ENCODE data around the gene IQGAP2.
"Not testable (repeated sequence)": the region's sequence is repeated elsewhere in the genome, so short reads cannot be mapped to it uniquely, and the experiment has no call there.

Gene IQGAP2

DNA sequence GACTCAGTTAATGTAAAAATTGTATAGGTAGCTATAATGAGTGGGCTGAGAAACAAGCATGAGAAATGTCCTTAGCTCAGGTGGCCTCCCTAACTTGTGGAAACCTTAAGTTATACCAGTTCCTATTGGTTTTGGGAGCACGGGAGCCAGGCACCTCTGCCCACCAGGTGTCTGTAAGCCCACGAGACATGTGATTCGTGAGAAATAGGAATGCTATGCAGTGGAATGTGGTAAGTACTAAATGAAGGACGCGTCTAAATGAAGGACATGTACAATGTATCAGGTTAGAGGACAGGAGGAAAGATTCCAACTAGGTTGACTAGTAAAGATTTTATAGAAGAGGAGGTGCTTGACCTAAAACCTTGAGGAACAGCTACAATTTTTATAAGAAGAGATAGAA lies 266.2 kb downstream of the IQGAP2 start:
- Histone ChIP-seq H3K27me3 (ENCODE audit: insufficient read depth, low read length) (no peaks in the 10 kb centered on the region), H3K9me3 (ENCODE audit: low read length) (no peaks in the 10 kb centered on the region), H3K4me1 (ENCODE audit: insufficient read depth, low read length) (no peaks in the 10 kb centered on the region), H2AFZ (ENCODE audit: low read depth, low read length) (no peak overlapping the region), H3K4me3 (ENCODE audit: low read length) (no peak overlapping the region), H3K36me3 (ENCODE audit: insufficient read depth, low read length) (peaks cover 11% of the 10 kb centered on the region)

DNA sequence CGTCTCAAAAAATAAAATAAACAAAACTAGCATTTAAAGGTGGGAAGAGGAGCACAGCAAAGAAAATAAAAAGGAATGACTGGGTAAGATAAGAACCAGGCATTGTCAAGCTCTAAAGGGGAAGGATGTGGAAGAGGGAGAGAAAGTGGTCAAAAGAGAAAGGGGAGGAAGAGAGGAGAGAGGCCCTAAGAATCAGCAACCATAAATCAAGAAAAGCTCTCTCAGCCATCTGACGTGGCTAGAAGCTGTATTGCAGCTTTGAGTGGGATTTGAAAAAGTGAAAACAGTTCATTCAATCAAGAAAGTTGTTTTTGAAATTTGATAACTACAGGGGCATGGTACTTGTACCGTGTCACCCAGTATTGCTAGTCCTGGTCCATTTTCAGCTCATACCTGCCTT lies 267.4 kb downstream of the IQGAP2 start:
- Histone ChIP-seq H3K36me3 (ENCODE audit: insufficient read depth, low read length) (peaks cover 20% of the 10 kb centered on the region), H2AFZ (ENCODE audit: low read depth, low read length) (no peak overlapping the region), H3K9me3 (ENCODE audit: low read length) (no peaks in the 10 kb centered on the region), H3K4me3 (ENCODE audit: low read length) (no peak overlapping the region), H3K4me1 (ENCODE audit: insufficient read depth, low read length) (no peaks in the 10 kb centered on the region), H3K27me3 (ENCODE audit: insufficient read depth, low read length) (no peaks in the 10 kb centered on the region)

DNA sequence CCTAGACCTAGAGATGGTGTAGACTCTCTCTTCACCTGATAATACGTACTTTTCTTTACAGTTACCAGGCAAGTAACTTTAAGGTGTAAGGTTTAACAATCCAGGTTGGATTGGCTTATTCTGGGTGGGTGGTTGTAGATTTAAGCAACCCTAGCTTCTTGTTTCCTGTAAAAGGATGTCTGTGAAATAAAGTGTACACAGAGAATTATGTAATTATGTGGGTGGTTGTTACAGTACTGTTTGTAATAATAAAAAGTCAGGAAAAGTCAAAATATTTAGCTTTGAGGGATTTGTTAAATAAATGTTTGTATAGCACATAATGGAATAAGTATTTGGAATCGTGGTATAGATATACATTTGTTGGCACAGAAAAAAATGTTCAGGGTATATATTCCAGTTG lies 269.2 kb downstream of the IQGAP2 start:
- Histone ChIP-seq H3K36me3 (ENCODE audit: insufficient read depth, low read length) (peaks cover 28% of the 10 kb centered on the region), H3K4me3 (ENCODE audit: low read length) (no peak overlapping the region), H3K4me1 (ENCODE audit: insufficient read depth, low read length) (no peaks in the 10 kb centered on the region), H3K27me3 (ENCODE audit: insufficient read depth, low read length) (no peaks in the 10 kb centered on the region), H2AFZ (ENCODE audit: low read depth, low read length) (no peak overlapping the region), H3K9me3 (ENCODE audit: low read length) (no peaks in the 10 kb centered on the region)

DNA sequence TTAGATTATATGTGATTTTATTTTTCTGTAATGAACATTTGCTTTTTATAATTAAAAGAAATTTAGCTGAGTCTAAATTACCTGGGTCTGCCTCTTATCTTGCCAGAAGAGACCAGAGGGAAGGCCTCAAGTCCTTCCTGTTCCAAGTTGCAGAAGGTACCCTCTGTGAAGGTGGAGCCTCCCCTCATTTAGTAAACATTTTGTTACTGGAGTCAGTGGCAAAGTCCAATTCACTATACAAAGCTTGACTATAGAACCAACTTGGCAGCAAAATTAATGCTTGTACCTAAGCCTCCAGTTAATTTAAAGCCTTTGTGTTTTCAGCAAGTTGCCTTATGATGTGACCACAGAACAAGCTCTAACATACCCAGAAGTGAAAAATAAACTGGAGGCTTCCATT lies 270.0 kb downstream of the IQGAP2 start:
- Histone ChIP-seq H3K27me3 (ENCODE audit: insufficient read depth, low read length) (no peaks in the 10 kb centered on the region), H3K9me3 (ENCODE audit: low read length) (no peaks in the 10 kb centered on the region), H2AFZ (ENCODE audit: low read depth, low read length) (no peak overlapping the region), H3K36me3 (ENCODE audit: insufficient read depth, low read length) (peaks cover 35% of the 10 kb centered on the region), H3K4me3 (ENCODE audit: low read length) (no peak overlapping the region), H3K4me1 (ENCODE audit: insufficient read depth, low read length) (no peaks in the 10 kb centered on the region)

DNA sequence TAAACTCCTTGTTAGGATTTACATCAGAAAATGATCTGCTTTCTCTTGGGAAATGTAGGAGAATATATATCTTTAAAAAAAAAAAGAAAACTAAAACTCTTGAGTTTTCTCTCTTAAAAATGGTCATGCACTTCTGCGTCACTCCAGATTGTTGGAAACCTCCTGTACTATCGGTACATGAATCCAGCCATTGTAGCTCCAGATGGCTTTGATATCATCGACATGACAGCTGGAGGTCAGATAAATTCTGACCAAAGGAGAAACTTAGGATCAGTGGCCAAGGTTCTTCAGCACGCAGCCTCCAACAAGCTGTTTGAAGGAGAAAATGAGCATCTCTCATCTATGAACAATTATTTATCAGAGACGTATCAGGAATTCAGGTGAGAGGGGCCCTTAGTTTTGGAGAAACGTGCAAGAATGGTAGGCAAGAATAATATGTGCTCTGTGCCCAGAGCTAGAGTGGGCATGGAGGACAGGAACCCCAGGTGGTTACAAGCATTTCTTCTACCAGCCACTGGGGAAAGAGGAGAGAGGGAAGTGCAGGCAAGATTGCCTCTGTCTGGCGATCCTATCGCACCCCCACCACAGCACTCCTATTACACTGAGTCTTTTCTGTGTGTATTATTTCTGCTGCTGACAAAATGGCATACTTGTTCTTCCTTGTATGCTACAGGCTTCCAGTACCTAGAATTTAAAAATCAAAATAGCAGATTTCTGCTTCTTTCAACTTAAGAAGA lies 271.4 kb downstream of the IQGAP2 start:
- H3K36me3 ChIP-seq (ENCODE audit: insufficient read depth, low read length): peaks cover 36% of the 10 kb centered on the region
- H3K27me3 ChIP-seq (ENCODE audit: insufficient read depth, low read length): no peaks in the 10 kb centered on the region
- H3K9me3 ChIP-seq (ENCODE audit: low read length): no peaks in the 10 kb centered on the region
- no peak overlapping the region for H2AFZ ChIP-seq (ENCODE audit: low read depth, low read length)
- H3K4me1 ChIP-seq (ENCODE audit: insufficient read depth, low read length): no peaks in the 10 kb centered on the region
- H3K4me3 ChIP-seq (ENCODE audit: low read length): no peak overlapping the region

DNA sequence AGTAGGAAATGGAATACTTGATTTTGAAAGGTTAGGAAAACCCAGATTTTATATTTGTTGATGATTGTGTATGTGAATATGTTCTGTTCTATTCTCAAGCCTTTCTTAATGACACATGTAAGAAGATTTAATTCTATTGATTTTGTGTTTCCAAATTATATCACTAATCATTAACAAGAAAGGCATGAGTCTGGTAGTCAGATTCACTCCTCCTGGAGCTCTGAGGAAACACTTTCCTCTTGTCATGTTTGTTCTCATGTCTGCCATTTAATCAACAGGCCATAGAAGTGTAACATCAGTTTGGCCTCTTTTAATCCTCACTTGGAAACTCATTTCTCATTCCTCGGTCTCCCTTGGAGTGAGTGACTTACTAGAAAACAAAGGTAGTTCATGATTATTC lies 272.3 kb downstream of the IQGAP2 start:
- H3K36me3 ChIP-seq (ENCODE audit: insufficient read depth, low read length): peaks cover 36% of the 10 kb centered on the region

DNA sequence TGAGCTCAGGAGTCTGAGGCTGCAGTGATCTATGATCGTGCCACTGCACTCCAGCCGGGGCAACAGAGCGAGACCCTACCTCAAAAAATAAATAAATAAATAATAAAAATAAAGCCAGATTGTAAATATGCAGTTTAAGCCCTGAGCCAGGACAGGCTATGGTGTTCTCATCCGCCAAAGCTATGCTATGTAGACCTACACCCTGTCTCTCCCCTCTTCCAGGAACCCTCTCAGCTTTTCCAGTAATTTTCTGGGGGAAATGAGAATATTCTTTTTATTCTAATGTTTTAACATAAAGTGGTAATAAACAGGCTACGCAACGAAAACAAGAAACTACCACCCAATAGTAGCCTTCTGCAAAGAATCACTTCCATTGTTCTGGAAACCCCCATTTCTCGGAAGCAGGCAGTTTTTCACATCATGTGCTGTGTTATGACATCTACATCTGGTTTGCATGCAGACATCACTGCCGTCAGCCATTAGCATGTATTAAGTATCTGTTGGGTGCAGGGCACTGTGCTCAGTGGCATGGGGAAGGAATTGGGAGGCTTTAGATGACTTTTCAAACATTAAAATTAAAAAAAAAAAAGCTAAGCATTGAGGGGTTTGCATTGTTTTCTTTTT lies 274.9 kb downstream of the IQGAP2 start:
- Histone ChIP-seq H3K4me1 (ENCODE audit: insufficient read depth, low read length) (no peaks in the 10 kb centered on the region), H3K4me3 (ENCODE audit: low read length) (no peak overlapping the region), H3K27me3 (ENCODE audit: insufficient read depth, low read length) (no peaks in the 10 kb centered on the region), H3K36me3 (ENCODE audit: insufficient read depth, low read length) (peaks cover 31% of the 10 kb centered on the region), H3K9me3 (ENCODE audit: low read length) (no peaks in the 10 kb centered on the region), H2AFZ (ENCODE audit: low read depth, low read length) (no peak overlapping the region)

More for the DNA sequence above, 272.3 kb downstream of the IQGAP2 start:
- H2AFZ ChIP-seq (ENCODE audit: low read depth, low read length): no peak overlapping the region
- no peaks in the 10 kb centered on the region for H3K4me1 ChIP-seq (ENCODE audit: insufficient read depth, low read length)
- H3K27me3 ChIP-seq (ENCODE audit: insufficient read depth, low read length): no peaks in the 10 kb centered on the region
- no peaks in the 10 kb centered on the region for H3K9me3 ChIP-seq (ENCODE audit: low read length)
- H3K4me3 ChIP-seq (ENCODE audit: low read length): no peak overlapping the region

DNA sequence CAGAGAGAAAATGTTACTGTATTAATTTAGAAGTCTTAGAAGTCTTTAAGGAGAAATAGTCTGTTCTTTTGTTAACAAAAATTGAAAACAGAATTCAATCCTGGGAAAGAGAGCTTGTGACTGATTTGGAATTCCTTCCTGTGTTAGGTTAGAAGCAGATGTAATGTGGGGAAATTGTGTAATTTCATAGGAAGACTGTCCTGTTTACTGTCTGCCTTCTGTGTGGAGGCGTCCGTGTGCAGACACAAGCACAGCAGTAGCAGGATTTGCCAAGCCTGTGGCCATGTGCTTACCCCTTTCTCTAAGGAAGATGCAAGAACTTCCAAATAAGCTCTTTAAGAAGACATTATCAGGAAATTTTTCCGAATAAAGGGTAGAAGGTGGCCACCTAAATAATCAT lies 276.1 kb downstream of the IQGAP2 start:
- H3K27me3 ChIP-seq (ENCODE audit: insufficient read depth, low read length): no peaks in the 10 kb centered on the region
- H3K4me3 ChIP-seq (ENCODE audit: low read length): no peak overlapping the region
- peaks cover 37% of the 10 kb centered on the region for H3K36me3 ChIP-seq (ENCODE audit: insufficient read depth, low read length)
- no peaks in the 10 kb centered on the region for H3K4me1 ChIP-seq (ENCODE audit: insufficient read depth, low read length)
- H3K9me3 ChIP-seq (ENCODE audit: low read length): no peaks in the 10 kb centered on the region
- no peak overlapping the region for H2AFZ ChIP-seq (ENCODE audit: low read depth, low read length)

DNA sequence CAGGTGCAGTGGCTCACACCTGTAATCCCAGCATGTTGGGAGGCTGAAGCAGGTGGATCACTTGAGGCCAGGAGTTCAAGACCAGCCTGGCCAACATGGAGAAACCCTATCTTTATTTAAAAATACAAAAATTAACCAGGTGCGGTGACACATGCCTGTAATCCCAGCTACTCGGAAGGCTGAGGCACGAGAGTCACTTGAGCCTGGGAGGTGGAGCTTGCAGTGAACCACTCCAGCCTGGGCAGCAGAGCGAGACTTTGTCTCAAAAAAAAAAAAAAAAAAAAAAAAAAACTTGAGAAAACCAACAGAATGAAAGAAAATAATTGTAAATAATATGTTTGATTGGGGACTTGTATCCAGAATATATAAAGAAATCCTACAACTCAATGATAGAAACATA lies 277.7 kb downstream of the IQGAP2 start:
- H3K4me3 ChIP-seq (ENCODE audit: low read length); H3K4me1 ChIP-seq (ENCODE audit: insufficient read depth, low read length); H3K9me3 ChIP-seq (ENCODE audit: low read length); H2AFZ ChIP-seq (ENCODE audit: low read depth, low read length); H3K27me3 ChIP-seq (ENCODE audit: insufficient read depth, low read length): not testable (repeated sequence)
- H3K36me3 ChIP-seq (ENCODE audit: insufficient read depth, low read length): peaks cover 30% of the 10 kb centered on the region

DNA sequence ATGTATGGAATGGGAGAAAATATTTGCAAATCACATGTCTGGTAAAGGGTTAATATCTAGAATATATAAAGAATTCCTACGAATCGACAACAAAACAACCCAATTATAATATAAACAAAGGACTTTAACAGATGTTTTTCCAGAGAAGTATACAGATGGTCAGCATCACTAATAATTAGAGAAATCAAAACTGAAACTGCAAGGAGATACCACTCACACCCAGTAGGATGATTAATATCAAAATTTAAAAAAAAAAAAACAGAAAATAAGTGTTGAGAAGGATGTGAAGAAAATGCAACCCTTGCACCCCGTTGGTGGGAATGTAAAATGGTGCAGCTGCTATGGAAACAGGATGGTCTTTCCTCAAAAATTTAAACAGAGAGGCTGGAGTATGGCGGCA lies 278.2 kb downstream of the IQGAP2 start:
- Histone ChIP-seq H3K9me3 (ENCODE audit: low read length) (no peaks in the 10 kb centered on the region), H3K36me3 (ENCODE audit: insufficient read depth, low read length) (peaks cover 28% of the 10 kb centered on the region), H3K4me3 (ENCODE audit: low read length) (no peak overlapping the region), H2AFZ (ENCODE audit: low read depth, low read length) (no peak overlapping the region), H3K4me1 (ENCODE audit: insufficient read depth, low read length) (no peaks in the 10 kb centered on the region), H3K27me3 (ENCODE audit: insufficient read depth, low read length) (no peaks in the 10 kb centered on the region)

DNA sequence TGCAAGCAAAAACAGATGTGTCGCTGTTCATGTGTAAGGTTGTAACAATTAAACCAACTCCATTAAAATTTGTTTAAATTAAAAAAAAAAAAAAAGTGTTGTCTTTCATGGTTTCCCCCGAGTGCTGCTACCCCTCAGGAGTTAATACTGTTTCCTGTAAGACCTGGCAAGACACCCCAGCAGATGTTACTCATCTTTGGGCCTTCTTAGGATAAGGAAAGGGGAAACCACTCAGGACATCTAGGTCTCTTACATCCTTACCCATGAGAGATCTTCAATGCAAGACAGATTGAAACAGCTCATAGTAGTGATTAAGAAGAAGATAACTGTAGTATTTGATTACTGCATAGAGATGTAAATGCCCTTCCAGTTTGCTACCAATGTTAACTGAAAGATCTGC lies 279.3 kb downstream of the IQGAP2 start:
- H2AFZ ChIP-seq (ENCODE audit: low read depth, low read length): no peak overlapping the region
- H3K36me3 ChIP-seq (ENCODE audit: insufficient read depth, low read length): peaks cover 20% of the 10 kb centered on the region
- no peak overlapping the region for H3K4me3 ChIP-seq (ENCODE audit: low read length)
- no peaks in the 10 kb centered on the region for H3K27me3 ChIP-seq (ENCODE audit: insufficient read depth, low read length)
- H3K9me3 ChIP-seq (ENCODE audit: low read length): no peaks in the 10 kb centered on the region
- H3K4me1 ChIP-seq (ENCODE audit: insufficient read depth, low read length): no peaks in the 10 kb centered on the region

DNA sequence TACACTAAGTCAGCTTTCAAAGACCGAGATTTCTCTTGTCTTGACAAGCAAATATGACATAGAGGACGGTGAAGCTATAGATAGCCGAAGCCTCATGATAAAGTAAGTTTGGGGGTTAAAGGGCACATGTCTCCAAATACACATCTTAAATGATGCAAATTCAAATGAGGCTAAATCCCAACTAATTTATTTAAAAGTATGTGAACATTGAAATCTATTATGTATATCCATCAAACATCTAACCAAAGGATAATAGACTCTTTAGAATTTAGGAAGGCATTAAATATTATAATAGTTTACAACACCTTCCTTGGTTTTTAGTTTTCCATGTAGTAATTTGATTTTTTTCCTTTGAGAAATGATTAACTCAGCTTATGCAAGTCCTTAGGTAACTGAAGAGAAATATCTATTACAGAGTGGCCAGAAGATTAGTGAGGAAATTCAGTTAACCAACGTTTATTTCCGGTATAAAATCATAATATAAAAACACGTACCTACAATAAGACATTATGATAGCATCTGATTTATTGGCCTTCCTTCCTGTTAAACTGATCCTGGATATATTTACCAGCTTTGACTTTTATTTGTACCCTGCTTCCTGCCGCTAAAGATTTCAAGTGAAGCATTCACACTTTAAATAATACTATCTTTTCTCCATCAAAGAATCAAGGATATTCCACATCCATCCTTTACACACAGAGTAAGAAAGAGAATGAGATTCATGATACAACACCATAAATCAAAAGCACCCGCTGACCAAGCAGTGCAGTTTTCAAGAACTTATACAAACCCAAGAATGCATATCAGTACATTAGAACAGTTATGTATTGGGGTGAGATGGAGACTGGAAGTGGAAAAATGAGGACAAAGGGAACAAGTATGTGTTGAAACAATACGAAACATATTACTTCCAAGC lies 281.0 kb downstream of the IQGAP2 start:
- no peak overlapping the region for H3K4me3 ChIP-seq (ENCODE audit: low read length)
- H3K9me3 ChIP-seq (ENCODE audit: low read length): no peaks in the 10 kb centered on the region
- H3K36me3 ChIP-seq (ENCODE audit: insufficient read depth, low read length): peaks cover 15% of the 10 kb centered on the region
- H3K27me3 ChIP-seq (ENCODE audit: insufficient read depth, low read length): no peaks in the 10 kb centered on the region
- H3K4me1 ChIP-seq (ENCODE audit: insufficient read depth, low read length): no peaks in the 10 kb centered on the region
- H2AFZ ChIP-seq (ENCODE audit: low read depth, low read length): no peak overlapping the region

All from neuron (in vitro differentiated cells).